HG03025 (cell line): ENCODE measurements around the gene JADE3.

Experiments
- ATAC-seq: cut with Tn5 transposase; IDR thresholded peaks from one replicate; pipeline ENCODE4 v1.9.1; 2021; ENCODE audit warnings: mild to moderate bottlenecking, moderate library complexity; ENCODE audit not compliant: unreplicated experiment, low FRiP score

The JADE3 gene

GRCh38 chrX:46992070-46992469 is 79.8 kb downstream of the JADE3 start:
- ATAC-seq: no peak

- no peak for ATAC-seq
These were observed 81.9 kb downstream of the JADE3 start for GRCh38 chrX:46994096-46994495.

DNA sequence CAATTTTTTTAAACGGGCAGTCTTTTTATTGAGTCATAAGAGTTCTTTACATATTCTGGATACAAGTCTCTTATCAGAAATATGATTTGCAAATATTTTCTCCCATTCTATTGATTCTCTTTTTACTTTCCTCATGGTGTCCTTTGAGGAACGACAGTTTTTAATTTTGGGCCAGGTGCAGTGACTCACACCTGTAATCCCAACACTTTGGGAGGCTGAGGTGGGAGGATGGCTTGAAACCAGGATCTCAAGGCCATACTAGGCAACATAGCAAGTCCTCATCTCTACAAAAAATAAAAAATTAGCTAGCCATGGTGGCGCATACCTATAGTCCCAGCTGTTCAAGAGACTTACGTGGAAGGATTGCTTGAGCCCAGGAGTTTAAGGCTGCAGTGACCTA is 99.9 kb downstream of the JADE3 start:
- no peak for ATAC-seq

- ATAC-seq: no peak
These were observed 114.0 kb downstream of the JADE3 start for GRCh38 chrX:47026198-47026597.

GRCh38 chrX:47030339-47030738 is 118.1 kb downstream of the JADE3 start:
- no peak for ATAC-seq

GRCh38 chrX:47047989-47048388 is 135.8 kb downstream of the JADE3 start:
- ATAC-seq: no peak

DNA sequence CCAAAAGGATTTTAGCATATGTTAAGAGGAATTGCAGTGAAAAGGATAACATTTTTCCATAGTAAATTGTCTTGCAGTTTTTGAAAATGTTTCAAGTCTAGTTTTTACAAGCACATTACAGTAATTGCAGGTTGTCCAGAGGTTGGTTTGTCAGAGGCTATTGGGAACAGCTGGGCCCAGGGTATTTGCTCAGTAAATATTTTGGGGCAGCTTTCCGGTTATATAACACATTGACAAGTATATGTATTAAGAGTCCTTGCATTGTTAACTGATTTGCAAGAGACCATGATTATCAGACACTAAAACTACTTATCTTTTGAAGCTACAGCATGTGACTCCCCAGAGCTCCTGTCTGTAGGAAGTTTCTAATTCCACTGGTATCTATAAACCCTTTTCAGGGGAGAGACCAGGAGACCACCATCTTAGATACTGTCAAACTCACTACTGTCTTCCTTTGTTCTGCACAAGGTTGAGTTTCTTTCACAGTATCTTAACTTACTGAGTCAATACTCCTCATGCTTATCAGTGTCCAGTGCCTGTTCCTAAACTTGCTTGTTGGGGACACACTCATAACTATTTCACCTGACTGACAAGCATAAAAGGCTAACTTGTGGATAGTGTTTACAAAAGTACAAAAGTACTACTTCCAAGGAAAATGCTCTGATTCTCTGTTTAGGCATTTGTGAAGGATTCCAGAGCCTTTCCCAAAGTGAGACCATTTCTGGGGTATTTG is 147.1 kb downstream of the JADE3 start:
- no peak for ATAC-seq

DNA sequence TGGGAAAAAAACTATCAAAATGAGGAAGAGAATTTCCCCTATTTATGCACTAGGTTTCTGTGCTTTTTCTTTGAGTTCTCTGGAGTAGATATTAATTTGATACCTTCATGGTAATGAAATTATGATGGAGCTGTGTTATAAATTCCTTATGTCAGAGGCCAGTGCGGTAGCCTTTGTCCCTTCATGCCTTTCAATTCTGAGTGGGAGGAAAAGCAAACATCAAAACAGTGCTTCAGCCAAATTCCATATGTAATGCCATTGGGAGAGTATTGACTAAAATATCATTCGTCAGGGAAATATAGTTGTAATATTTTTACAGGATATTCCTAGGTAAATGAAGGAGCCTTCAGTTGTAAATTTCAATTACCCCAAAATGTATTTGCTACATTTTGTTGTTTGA is 148.5 kb downstream of the JADE3 start:
- no peak for ATAC-seq

DNA sequence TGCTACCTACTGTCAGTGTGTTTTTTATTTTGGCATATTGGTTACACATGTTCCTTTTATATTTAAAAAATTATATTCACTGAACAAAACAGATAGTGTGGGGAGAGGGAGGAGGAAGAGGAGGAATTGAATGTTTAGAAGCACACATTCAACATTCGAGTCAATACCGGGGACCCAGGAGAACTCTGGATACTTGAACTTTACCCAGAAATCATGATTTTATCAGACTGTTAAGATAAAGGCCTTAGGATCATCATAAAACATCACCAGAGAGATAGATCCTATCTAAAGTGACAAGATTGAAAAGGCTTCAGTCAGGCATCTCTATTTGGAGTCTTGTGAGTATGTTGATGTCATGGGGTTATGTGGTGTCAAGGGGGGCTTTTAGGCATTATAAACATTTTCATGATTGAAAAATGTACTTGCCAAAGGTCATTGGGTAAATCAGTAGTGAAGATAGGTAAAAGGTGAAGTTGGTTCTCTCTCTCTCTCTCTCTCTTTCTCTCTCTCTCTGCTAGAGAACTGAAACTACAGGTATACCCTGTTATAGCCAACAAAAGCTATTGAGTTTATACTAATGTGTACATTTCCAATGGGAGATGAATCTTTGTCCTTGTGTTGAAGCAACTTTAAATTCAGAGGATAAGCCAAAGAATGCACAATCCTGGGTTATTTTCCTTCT is 149.2 kb downstream of the JADE3 start:
- no peak for ATAC-seq

DNA sequence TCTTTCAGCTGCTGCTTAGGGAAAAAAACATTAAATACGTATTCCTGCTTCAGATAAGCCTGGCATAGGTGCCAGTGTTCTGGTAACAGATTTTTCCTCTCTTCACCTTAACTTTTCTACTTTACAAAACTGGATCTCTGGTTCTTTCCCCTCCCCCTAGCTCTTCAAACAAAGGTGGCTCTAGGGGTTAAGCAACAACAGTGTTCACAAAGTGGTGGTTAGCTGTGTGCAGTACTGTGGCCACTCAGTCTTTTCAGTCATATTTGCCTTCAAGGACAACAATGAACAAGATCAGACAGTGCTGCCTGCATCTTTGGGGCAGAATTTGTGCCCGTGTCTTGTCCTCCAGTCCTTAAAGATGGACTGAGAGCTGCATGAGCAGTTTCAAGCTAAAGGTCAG is 151.0 kb downstream of the JADE3 start:
- no peak for ATAC-seq

GRCh38 chrX:47068214-47068613 is 156.0 kb downstream of the JADE3 start:
- ATAC-seq: no peak

GRCh38 chrX:47068720-47069119 is 156.5 kb downstream of the JADE3 start:
- no peak for ATAC-seq

- ATAC-seq: no peak
These were observed 166.2 kb downstream of the JADE3 start, which contains the start of gene RGN for GRCh38 chrX:47078129-47079043. TSS of gene RGN (plus strand) at chrX:47078443. CDS start at chrX:47081145, 2,702 bp downstream.

DNA sequence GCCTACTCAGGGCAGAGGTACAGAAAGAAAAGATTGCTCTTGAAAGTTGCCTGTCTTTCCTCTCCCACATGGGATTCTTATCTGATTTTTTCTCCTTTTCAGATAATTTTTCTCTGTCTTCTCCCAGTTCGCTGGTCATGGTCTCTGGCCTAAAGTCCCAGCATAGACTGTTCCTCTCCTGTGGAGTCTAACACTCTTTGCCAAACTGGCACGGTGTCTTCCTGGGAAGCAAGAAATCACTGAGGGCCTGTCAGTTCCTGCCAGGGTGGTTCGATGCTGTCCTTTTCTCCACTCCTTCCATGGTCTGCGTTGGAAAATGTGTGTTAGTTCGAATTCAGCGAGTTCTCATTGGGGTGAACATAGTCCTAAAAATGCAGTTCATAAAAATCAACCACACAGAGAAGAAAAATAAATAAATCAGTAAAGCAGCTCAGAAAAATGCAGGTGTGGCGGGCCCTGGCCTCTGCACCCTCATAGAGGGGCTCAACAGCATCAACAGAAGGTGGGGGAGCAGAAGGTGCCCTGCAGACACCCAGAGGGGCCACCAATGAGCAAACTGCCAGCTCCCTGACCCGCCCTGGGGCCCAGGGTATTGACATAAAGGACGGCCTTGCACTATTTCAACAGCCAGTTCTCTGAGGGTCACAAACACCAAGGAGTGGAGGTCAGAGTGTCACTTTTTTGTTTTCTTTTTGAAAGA is 168.1 kb downstream of the JADE3 start:
- no peak for ATAC-seq

DNA sequence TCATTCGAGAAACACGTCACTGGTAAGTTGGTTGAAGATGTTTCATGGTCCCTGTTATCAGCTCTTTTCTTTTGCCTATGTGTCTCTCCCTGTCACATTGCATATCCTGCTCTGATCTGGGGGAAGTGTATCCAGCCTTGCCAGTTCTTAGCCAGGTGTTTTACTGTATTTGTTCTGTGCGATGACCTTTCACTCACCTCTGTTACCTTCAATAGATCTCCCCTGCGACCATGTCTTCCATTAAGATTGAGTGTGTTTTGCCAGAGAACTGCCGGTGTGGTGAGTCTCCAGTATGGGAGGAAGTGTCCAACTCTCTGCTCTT is 168.7 kb downstream of the JADE3 start:
- ATAC-seq: no peak

GRCh38 chrX:47091149-47091775 is 179.0 kb downstream of the JADE3 start:
- ATAC-seq: no peak

DNA sequence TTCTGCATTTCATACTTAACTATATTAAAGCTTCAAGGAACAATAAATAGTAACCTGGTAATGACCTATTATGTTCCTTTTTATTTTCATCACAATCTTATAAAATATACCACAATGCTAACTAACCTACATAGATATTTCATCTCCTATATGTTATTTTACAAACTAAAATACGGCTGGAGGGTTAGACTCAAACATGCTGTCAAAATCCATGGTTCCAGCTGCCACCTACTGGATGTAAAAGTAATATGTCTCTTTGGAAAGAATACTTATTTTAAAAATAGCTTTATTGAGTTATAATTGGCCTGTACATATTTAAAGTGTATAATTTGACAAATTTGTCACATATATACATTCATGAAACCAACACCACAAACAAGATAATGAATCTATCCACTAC is 181.0 kb downstream of the JADE3 start:
- ATAC-seq: no peak

DNA sequence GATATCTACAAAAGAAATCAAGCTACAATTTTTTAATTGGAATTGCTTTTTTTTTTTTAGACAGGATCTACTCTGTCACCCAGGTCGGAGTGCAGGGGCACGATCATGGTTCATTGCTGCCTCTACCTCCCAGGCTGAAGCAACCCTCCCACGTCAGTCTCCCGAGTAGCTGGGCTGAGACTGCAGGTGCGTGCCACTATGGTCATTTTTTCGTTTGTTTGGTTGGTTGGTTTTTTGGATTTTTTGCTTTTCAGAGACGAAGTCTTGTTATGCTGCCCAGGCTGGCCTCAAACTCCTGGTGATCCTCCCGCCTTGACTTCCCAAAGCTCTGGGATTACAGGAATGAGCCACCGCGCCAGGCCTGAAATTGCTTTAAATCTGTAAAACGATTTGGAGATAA is 181.6 kb downstream of the JADE3 start:
- no peak for ATAC-seq

DNA sequence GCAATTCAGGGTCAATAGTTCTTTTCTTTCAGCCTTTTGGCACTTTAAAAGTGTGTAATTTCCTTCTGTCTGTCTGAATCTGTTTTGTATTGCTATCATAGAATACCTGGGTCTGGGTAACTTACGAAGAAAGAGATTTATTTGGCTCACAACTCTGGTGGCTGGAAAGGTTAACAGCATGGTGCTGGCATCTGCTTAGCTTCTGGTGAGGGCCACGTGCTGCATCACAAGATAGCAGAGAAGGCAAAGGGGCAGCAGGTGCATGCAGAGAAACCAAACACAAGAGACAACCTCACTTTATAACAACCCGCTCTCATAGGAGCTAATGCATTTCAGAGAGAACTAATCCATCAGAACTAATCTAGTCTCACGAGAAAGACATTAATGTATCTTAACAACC is 184.8 kb downstream of the JADE3 start:
- ATAC-seq: no peak
